ENCODE measurements around the gene ZKSCAN4.
A peak's percentile ranks its signal among the peaks of the same experiment; 100 is the strongest.

The ZKSCAN4 gene

GRCh38 chr6:28243946-28244345 lies 8.1 kb downstream of the ZKSCAN4 start:
- H3K9me3 ChIP-seq (ENCODE audit: control insufficient read depth, low read length), result no peaks in the 10 kb centered on the region
- no peaks in the 10 kb centered on the region for H3K4me1 ChIP-seq (ENCODE audit: control insufficient read depth, insufficient read depth, low read length)
- H3K27me3 ChIP-seq (ENCODE audit: control insufficient read depth, insufficient read depth, low read length), result no peaks in the 10 kb centered on the region
- peaks cover 6% of the 10 kb centered on the region for H3K36me3 ChIP-seq (ENCODE audit: control insufficient read depth, insufficient read depth, low read length)
- no peak overlapping the region for H3K9ac ChIP-seq (ENCODE audit: low read length)
- H3K4me3 ChIP-seq (ENCODE audit: low read length), result no peak overlapping the region

DNA sequence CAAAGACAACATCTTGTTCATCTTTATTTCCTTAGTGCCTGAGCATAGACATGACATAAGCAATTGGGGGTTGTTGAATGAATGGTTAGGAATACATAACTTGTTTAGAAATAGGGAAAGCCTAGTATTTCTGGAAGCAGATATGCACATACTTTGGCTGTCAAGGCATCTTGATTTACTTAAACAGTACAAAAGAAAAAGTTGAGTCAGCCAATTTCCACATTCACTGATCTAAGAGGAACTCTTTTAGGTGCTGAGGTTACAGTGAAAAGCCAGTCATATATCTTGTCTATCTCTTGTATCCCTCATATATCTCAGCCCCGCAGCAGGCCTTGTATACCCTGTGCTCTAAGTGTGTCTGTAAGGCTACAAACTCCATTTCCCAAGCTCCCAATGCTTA lies 11.6 kb downstream of the ZKSCAN4 start:
- H3K9ac ChIP-seq (ENCODE audit: low read length), result no peak overlapping the region
- H3K4me1 ChIP-seq (ENCODE audit: control insufficient read depth, insufficient read depth, low read length), result no peaks in the 10 kb centered on the region
- H3K4me3 ChIP-seq (ENCODE audit: low read length), result no peak overlapping the region

DNA sequence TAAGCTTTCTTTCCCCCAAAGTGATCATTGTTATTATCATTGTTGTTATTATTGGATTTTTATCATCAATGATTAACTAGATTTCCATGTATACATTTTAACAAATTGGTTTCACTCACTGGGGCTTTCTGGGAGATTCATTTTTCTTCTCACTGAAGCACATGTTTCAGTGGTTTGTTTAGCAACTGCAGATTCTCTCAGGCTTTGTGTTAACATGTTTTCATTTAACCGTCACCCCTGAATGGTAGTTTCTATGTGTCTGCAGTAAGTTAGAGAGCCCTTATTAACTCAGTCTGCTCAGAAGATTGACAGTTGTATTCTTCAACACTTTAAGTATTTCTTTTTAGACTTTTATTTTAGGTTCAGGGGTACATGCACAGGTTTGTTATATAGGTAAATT lies 12.4 kb downstream of the ZKSCAN4 start:
- H3K27me3 ChIP-seq (ENCODE audit: control insufficient read depth, insufficient read depth, low read length), result no peaks in the 10 kb centered on the region
- no peaks in the 10 kb centered on the region for H3K4me1 ChIP-seq (ENCODE audit: control insufficient read depth, insufficient read depth, low read length)
- H3K9ac ChIP-seq (ENCODE audit: low read length), result no peak overlapping the region
- H3K36me3 ChIP-seq (ENCODE audit: control insufficient read depth, insufficient read depth, low read length), result no peaks in the 10 kb centered on the region
- H3K4me3 ChIP-seq (ENCODE audit: low read length), result no peak overlapping the region
- H3K9me3 ChIP-seq (ENCODE audit: control insufficient read depth, low read length), result no peaks in the 10 kb centered on the region

More for the DNA sequence above, 11.6 kb downstream of the ZKSCAN4 start:
- H3K27me3 ChIP-seq (ENCODE audit: control insufficient read depth, insufficient read depth, low read length), result no peaks in the 10 kb centered on the region
- peaks cover 6% of the 10 kb centered on the region for H3K36me3 ChIP-seq (ENCODE audit: control insufficient read depth, insufficient read depth, low read length)
- no peaks in the 10 kb centered on the region for H3K9me3 ChIP-seq (ENCODE audit: control insufficient read depth, low read length)

DNA sequence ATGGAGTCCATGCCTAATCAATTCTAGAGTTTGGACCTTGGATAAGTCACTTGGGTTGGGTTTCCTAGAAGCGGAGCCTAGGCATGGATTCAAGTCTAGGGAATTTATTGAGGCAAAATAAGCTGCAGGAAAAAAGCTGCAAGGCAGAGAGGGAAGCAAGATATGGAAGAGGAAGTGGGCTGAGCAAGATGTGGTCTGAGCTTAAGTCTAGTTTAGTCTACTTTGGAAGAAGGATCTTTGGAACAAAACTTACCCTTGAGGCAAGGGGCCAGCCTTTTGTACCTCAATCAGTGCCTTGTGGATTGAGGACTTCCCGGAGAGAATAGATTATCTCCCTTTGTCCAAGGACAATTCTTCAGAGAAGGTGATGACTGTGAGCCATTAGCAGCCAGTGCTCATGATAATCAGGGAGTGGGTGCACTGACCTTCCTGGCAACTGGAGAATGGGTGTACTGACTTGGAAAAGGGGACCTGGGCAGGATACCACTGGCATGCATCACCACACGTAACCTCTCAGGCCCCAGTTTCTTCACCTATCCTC lies 16.1 kb downstream of the ZKSCAN4 start:
- Histone ChIP-seq H3K36me3 (ENCODE audit: control insufficient read depth, insufficient read depth, low read length) (peaks cover 6% of the 10 kb centered on the region), H3K9ac (ENCODE audit: low read length) (no peak overlapping the region), H3K9me3 (ENCODE audit: control insufficient read depth, low read length) (no peaks in the 10 kb centered on the region), H3K27me3 (ENCODE audit: control insufficient read depth, insufficient read depth, low read length) (no peaks in the 10 kb centered on the region), H3K4me1 (ENCODE audit: control insufficient read depth, insufficient read depth, low read length) (no peaks in the 10 kb centered on the region), H3K4me3 (ENCODE audit: low read length) (no peak overlapping the region)

DNA sequence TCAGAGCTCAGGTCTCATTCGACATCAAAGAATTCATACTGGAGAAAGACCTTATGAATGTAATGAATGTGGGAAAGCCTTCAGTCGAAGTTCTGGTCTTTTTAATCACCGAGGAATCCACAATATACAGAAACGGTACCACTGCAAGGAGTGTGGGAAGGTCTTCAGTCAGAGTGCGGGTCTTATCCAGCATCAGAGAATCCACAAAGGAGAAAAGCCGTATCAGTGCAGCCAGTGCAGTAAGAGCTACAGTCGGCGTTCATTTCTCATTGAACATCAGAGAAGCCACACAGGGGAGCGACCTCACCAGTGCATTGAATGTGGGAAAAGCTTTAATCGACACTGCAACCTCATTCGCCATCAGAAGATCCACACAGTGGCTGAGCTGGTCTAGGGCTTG lies 19.3 kb downstream of the ZKSCAN4 start:
- H3K27me3 ChIP-seq (ENCODE audit: control insufficient read depth, insufficient read depth, low read length), result no peaks in the 10 kb centered on the region
- H3K9ac ChIP-seq (ENCODE audit: low read length), result no peak overlapping the region
- H3K4me1 ChIP-seq (ENCODE audit: control insufficient read depth, insufficient read depth, low read length), result no peaks in the 10 kb centered on the region
- no peaks in the 10 kb centered on the region for H3K9me3 ChIP-seq (ENCODE audit: control insufficient read depth, low read length)
- H3K4me3 ChIP-seq (ENCODE audit: low read length), result no peak overlapping the region
- H3K36me3 ChIP-seq (ENCODE audit: control insufficient read depth, insufficient read depth, low read length), result peaks cover 9% of the 10 kb centered on the region

- peaks cover 3% of the 10 kb centered on the region for H3K4me1 ChIP-seq (ENCODE audit: control insufficient read depth, insufficient read depth, low read length)
- H3K9ac ChIP-seq (ENCODE audit: low read length), result no peak overlapping the region
- peaks cover 5% of the 10 kb centered on the region for H3K27me3 ChIP-seq (ENCODE audit: control insufficient read depth, insufficient read depth, low read length)
- no peaks in the 10 kb centered on the region for H3K9me3 ChIP-seq (ENCODE audit: control insufficient read depth, low read length)
- peaks cover 9% of the 10 kb centered on the region for H3K36me3 ChIP-seq (ENCODE audit: control insufficient read depth, insufficient read depth, low read length)
- no peak overlapping the region for H3K4me3 ChIP-seq (ENCODE audit: low read length)
These were observed 25.6 kb downstream of the ZKSCAN4 start for GRCh38 chr6:28226460-28226859.

DNA sequence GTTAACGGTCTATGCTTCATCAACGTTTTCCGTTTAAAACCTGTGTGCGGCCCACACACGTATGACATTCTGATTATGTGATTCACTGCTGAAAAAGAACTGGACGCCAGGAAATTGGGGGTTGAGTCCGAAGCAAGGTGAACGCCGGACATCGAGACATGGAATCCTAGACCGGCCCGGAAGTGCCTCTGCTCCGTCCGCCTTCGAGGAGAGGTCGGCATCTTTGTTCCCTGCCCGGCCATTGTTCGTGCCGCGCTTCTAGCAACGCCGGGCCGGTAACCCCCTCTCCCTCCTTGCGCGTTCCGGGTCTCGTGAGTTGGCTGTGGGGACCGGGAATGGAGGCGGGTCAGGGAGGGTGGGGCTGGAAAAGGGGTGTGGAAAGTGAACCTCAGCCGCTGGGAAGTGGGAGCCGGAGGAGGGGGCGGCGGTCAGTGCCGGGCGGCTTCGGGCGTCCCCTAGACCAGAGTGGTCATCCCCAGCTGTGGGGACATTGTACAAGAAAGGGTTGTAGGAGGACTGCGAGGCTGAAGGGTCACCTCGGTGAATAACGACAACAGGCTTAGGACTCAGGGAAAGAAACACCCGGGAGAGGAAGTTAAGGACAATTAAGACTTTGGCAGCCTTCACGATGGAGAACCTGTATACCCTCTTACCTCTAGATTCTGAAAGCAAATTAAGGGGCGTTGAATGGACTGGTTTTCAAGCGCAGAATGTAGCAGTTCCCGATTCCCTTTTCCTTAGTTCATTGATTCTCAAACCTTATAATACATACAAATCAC lies 26.8 kb downstream of the ZKSCAN4 start, which contains the start of gene ZSCAN9:
TSS of gene ZSCAN9 (plus strand) at position 220 of the 779 bp plus-strand sequence. CDS start 1,810 bp downstream, outside the sequence.
- Histone ChIP-seq H3K9me3 (ENCODE audit: control insufficient read depth, low read length) (no peaks in the 10 kb centered on the region), H3K9ac (ENCODE audit: low read length) (peak within 1 kb of the TSS; percentile 68), H3K36me3 (ENCODE audit: control insufficient read depth, insufficient read depth, low read length) (peaks cover 9% of the 10 kb centered on the region), H3K4me3 (ENCODE audit: low read length) (peak within 1 kb of the TSS; percentile 64), H3K4me1 (ENCODE audit: control insufficient read depth, insufficient read depth, low read length) (peaks cover 3% of the 10 kb centered on the region), H3K27me3 (ENCODE audit: control insufficient read depth, insufficient read depth, low read length) (peaks cover 15% of the 10 kb centered on the region)

DNA sequence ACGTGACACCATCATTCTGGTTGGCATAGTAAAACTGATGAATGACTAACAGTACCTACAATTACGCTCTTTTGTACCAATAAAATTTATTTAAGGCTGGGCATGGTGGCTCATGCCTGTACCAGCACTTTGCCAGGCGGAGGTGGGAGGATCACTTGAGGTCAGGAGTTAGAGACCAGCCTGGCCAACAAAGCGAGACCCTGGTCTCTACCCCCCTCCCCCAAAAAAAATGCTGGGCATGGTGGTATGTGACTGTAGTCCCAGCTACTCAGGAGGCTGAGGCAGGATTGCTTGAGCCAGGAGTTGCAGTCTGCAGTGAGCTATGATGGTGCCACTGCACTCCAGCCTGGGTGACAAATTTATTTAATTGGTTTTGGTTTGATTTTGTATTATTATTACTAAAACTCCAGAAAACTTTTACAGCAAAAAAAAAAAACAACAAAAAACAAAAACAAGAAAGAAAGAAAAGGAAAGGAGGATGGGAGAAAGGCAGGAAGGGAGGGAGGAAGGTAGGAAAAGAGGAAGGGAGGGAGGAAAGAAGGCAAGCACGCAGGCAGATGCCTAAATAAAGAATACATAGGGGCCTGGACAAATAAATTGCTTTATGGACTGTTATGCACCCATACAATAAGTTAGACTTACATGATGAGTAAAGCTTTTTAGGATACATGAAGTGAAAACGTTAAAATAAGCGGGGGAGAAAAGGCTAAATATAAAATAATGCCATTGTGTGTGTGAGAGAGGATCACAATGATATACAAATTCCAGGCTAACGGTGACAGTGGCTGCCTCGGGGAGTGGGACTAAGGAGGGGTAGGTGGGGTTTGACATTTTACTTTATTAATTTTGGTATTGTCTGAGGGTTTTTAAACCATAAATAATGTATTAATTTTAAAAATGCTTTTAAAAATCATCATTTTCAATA lies 27.7 kb downstream of the ZKSCAN4 start:
- H3K9me3 ChIP-seq (ENCODE audit: control insufficient read depth, low read length), result no peaks in the 10 kb centered on the region
- peaks cover 17% of the 10 kb centered on the region for H3K27me3 ChIP-seq (ENCODE audit: control insufficient read depth, insufficient read depth, low read length)
- H3K4me1 ChIP-seq (ENCODE audit: control insufficient read depth, insufficient read depth, low read length), result peaks cover 5% of the 10 kb centered on the region
- peak overlapping the region; percentile 64 for H3K4me3 ChIP-seq (ENCODE audit: low read length)
- peaks cover 8% of the 10 kb centered on the region for H3K36me3 ChIP-seq (ENCODE audit: control insufficient read depth, insufficient read depth, low read length)
- H3K9ac ChIP-seq (ENCODE audit: low read length), result peak overlapping the region; percentile 68

GRCh38 chr6:28220257-28221133 lies 31.6 kb downstream of the ZKSCAN4 start:
- Histone ChIP-seq H3K27me3 (ENCODE audit: control insufficient read depth, insufficient read depth, low read length) (peaks cover 37% of the 10 kb centered on the region), H3K9ac (ENCODE audit: low read length) (no peak overlapping the region), H3K4me1 (ENCODE audit: control insufficient read depth, insufficient read depth, low read length) (peaks cover 9% of the 10 kb centered on the region), H3K9me3 (ENCODE audit: control insufficient read depth, low read length) (no peaks in the 10 kb centered on the region), H3K36me3 (ENCODE audit: control insufficient read depth, insufficient read depth, low read length) (no peaks in the 10 kb centered on the region), H3K4me3 (ENCODE audit: low read length) (no peak overlapping the region)

DNA sequence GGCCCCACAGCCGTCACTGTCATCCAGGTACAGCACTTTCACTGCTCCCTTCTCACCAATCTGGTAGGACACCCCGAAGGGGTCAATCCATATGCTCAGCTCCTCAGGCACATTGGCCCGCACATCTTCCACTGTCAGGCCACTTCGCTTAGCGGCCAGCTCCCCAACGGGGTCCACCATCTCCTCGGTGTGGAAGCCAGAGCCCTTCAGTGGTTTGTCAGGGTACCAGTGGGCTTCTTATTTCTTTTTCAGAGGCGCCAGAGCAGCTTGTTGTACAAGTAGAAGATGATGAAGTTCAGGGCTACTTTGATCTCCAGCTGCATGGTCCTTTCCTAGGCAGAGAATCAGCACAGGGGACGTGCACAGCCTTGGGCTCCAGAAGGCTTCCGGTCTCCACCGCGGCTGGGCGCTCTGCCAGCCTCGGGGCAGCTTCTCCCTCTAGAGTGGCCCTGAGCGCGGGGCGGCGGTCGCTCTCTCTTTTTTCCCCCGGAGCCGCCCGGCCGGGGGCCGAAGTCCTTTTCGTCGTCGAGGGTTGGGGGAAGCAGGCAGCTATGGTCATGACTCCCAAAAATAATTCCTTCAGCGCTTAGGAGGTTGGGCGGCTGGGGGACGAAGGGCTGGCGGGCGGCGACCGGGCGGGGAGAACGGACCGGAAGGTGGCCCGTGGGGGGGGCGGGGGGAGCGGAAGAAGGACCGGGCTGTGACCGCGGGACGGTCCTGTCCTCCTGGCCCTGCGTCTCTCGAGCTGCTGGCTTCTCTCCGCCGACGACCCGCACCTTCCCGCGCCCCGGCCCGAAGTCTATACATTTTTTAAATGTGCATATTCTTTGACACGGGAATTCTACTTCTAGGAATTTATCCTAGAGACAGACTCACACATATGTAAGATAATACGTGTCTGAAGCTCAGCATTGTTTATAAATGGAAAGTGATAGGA lies 33.5 kb downstream of the ZKSCAN4 start:
- peaks cover 5% of the 10 kb centered on the region for H3K4me1 ChIP-seq (ENCODE audit: control insufficient read depth, insufficient read depth, low read length)
- H3K9me3 ChIP-seq (ENCODE audit: control insufficient read depth, low read length), result no peaks in the 10 kb centered on the region
- peak overlapping the region; percentile 62 for H3K9ac ChIP-seq (ENCODE audit: low read length)
- H3K4me3 ChIP-seq (ENCODE audit: low read length), result peak overlapping the region; percentile 81
- peaks cover 50% of the 10 kb centered on the region for H3K27me3 ChIP-seq (ENCODE audit: control insufficient read depth, insufficient read depth, low read length)
- H3K36me3 ChIP-seq (ENCODE audit: control insufficient read depth, insufficient read depth, low read length), result no peaks in the 10 kb centered on the region
